ENCODE data around the gene LEKR1.

- TF ChIP-seq EZH2phosphoT487 (IDR thresholded peaks at IDR 0.05; ENCODE audit: low read length) (no peak), EZH2 (optimal IDR thresholded peaks at IDR 0.05; ENCODE audit: low read depth, low read length) (no peak)
- TF ChIP-seq, protein P1, sequence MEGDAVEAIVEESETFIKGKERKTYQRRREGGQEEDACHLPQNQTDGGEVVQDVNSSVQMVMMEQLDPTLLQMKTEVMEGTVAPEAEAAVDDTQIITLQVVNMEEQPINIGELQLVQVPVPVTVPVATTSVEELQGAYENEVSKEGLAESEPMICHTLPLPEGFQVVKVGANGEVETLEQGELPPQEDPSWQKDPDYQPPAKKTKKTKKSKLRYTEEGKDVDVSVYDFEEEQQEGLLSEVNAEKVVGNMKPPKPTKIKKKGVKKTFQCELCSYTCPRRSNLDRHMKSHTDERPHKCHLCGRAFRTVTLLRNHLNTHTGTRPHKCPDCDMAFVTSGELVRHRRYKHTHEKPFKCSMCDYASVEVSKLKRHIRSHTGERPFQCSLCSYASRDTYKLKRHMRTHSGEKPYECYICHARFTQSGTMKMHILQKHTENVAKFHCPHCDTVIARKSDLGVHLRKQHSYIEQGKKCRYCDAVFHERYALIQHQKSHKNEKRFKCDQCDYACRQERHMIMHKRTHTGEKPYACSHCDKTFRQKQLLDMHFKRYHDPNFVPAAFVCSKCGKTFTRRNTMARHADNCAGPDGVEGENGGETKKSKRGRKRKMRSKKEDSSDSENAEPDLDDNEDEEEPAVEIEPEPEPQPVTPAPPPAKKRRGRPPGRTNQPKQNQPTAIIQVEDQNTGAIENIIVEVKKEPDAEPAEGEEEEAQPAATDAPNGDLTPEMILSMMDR (IDR thresholded peaks at IDR 0.05; ENCODE audit: low read length) = no peak
Observed at GRCh38 chr3:156788846-156789245, 37.3 kb upstream of the LEKR1 start.
